ENCODE results near the gene IL36B.

DNA sequence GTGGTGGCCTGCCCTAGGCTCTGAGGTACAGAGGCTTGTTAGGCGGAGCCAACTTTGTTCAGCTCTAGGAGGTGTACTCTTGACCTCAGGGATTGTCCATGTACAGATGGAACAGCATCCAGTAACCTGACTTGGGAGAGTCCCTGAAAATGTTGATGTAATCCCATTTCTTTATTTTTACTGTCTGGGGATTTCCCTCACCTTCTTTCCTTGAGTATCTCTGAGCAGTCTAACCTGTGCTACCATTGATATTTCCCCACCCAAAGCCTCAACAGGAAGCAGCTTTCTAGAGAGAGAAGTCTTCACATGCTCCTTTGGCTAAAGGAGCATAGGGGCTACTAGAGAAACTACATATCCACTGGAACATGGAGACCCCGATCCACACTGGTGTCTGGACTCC, 37.0 kb downstream of the IL36B start:
- TF ChIP-seq CTCF (IDR thresholded peaks at IDR 0.05; ENCODE audit: low read depth, low read length, poor library complexity, severe bottlenecking) (no peak), EZH2phosphoT487 (IDR thresholded peaks at IDR 0.05; ENCODE audit: borderline replicate concordance, low read length) (no peak)

Measured in DOHH2 (cell line).